Keratinocyte (primary cell): ENCODE results near the gene FHAD1. TPM values are rescaled to one million over a fixed set of nuclear protein-coding genes. Genes with fewer than 3 reads are reported as not detected.

Source experiments
- DNase-seq: peaks from one replicate; pipeline ENCODE4 v3.0.0-alpha.2; 2011; ENCODE audit warnings: low read depth, missing footprints, low spot score
- FAIRE-seq: peaks from 2 replicates; lab custom pipeline; 2011; peaks lifted over from hg19 to GRCh38; lab: Jason Lieb, UNC
- H2AFZ ChIP-seq: 2 replicates; pipeline ENCODE4 v1.6.0; 2012; ENCODE audit warnings: low read length, control low read depth, inconsistent platforms; ENCODE audit not compliant: control insufficient read depth
- H3K27ac ChIP-seq: 2 replicates; pipeline ENCODE4 v1.5.1; 2011; ENCODE audit warnings: low read length; ENCODE audit not compliant: control insufficient read depth, insufficient read depth
- H3K27me3 ChIP-seq: 3 replicates; pipeline ENCODE4 v1.6.0; 2011; ENCODE audit warnings: low read length; ENCODE audit not compliant: control insufficient read depth, insufficient read depth; ENCODE audit errors: extremely low read depth
- H3K36me3 ChIP-seq, 2 experiments: 2 replicates in 1 of 2; 3 replicates in 1 of 2; pipeline ENCODE4 v1.5.1; 2011; ENCODE audit warnings: low read length in 2 of 2, mild to moderate bottlenecking in 1 of 2; ENCODE audit not compliant: control insufficient read depth in 2 of 2, insufficient read depth in 2 of 2; ENCODE audit errors: extremely low read depth in 1 of 2
- H3K4me1 ChIP-seq: 3 replicates; pipeline ENCODE4 v1.5.1; 2011; ENCODE audit warnings: low read length; ENCODE audit not compliant: control insufficient read depth, insufficient read depth; ENCODE audit errors: extremely low read depth
- H3K4me2 ChIP-seq: 3 replicates; pipeline ENCODE4 v1.6.0; 2011; ENCODE audit warnings: low read depth, low read length; ENCODE audit not compliant: control insufficient read depth, insufficient read depth; ENCODE audit errors: extremely low read depth
- H3K4me3 ChIP-seq, 3 experiments: fragments of 200-600 bp in 1 of 3; sonication (generic) in 1 of 3; 2 replicates in 2 of 3; 3 replicates in 1 of 3; pipeline ENCODE4 v1.5.1; 2011 to 2016; ENCODE audit warnings: low read length in 3 of 3, mild to moderate bottlenecking in 3 of 3, control low read depth in 2 of 3, inconsistent platforms in 1 of 3, low read depth in 1 of 3, mixed read lengths in 1 of 3, mixed run types in 1 of 3, moderate library complexity in 1 of 3; ENCODE audit not compliant: control insufficient read depth in 2 of 3, insufficient read depth in 2 of 3; ENCODE audit errors: extremely low read depth in 1 of 3
- H3K79me2 ChIP-seq: 2 replicates; pipeline ENCODE4 v1.6.0; 2012; ENCODE audit warnings: low read length; ENCODE audit not compliant: control insufficient read depth, insufficient read depth
- H3K9ac ChIP-seq: 3 replicates; pipeline ENCODE4 v1.6.0; 2011; ENCODE audit warnings: low read length; ENCODE audit not compliant: control insufficient read depth, insufficient read depth; ENCODE audit errors: extremely low read depth
- H3K9me1 ChIP-seq: 3 replicates; pipeline ENCODE4 v1.6.0; 2011; ENCODE audit warnings: low read length; ENCODE audit not compliant: control insufficient read depth, insufficient read depth; ENCODE audit errors: extremely low read depth
- H3K9me3 ChIP-seq: 2 replicates; pipeline ENCODE4 v1.5.1; 2012; ENCODE audit warnings: low read depth, low read length; ENCODE audit not compliant: control insufficient read depth
- H4K20me1 ChIP-seq: 3 replicates; pipeline ENCODE4 v1.6.0; 2011; ENCODE audit warnings: low read length; ENCODE audit not compliant: control insufficient read depth, insufficient read depth; ENCODE audit errors: extremely low read depth
- EZH2 ChIP-seq: IDR thresholded peaks from one replicate; pipeline ENCODE4 v1.6.1; 2012; ENCODE audit warnings: inconsistent platforms, mild to moderate bottlenecking, low read length, moderate library complexity
- dilution Hi-C: fragments of 300-500 bp; cut with MboI; formaldehyde crosslinking; loops from one replicate; pipeline ENCODE4 v1.7.0; 2020; ENCODE audit warnings: low sequenced_read_pairs; ENCODE audit not compliant: extremely low pct_ligation_motif_present
- polyA plus RNA-seq, 5 experiments: library from polyadenylated mRNA; depleted of rRNA in 3 of 5; stranded (reverse) in 3 of 5; stranded (forward) in 1 of 5; unstranded in 1 of 5; fragments of >200 nt; gene quantifications; 1 replicate in 1 of 5; 2 replicates in 3 of 5; 3 replicates in 1 of 5; pipeline versions ENCODE4 v1.2.1 to v1.2.3, GENCODE V29; 2011 to 2012; ENCODE audit warnings: missing spikeins in 2 of 5, low read depth in 1 of 5, low replicate concordance in 1 of 5
- TF ChIP-seq, protein P1 (sequence below), 3 experiments: IDR thresholded peaks in 1 of 3; conservative IDR thresholded peaks in 1 of 3; optimal IDR thresholded peaks in 1 of 3; 2 replicates in 2 of 3; 3 replicates in 1 of 3; pipeline versions ENCODE3 to v1.5.1; 2011; ENCODE audit warnings: low read length in 3 of 3, mild to moderate bottlenecking in 3 of 3, moderate library complexity in 2 of 3, control low read depth in 1 of 3, inconsistent platforms in 1 of 3; ENCODE audit not compliant: insufficient read depth in 2 of 3; ENCODE audit errors: extremely low read depth in 1 of 3

FHAD1 gene
- polyA plus RNA-seq, 1 donor (not counting 4 experiments of a cell fraction or from before 2014, with no cell fraction given), result 0.09 TPM

DNA sequence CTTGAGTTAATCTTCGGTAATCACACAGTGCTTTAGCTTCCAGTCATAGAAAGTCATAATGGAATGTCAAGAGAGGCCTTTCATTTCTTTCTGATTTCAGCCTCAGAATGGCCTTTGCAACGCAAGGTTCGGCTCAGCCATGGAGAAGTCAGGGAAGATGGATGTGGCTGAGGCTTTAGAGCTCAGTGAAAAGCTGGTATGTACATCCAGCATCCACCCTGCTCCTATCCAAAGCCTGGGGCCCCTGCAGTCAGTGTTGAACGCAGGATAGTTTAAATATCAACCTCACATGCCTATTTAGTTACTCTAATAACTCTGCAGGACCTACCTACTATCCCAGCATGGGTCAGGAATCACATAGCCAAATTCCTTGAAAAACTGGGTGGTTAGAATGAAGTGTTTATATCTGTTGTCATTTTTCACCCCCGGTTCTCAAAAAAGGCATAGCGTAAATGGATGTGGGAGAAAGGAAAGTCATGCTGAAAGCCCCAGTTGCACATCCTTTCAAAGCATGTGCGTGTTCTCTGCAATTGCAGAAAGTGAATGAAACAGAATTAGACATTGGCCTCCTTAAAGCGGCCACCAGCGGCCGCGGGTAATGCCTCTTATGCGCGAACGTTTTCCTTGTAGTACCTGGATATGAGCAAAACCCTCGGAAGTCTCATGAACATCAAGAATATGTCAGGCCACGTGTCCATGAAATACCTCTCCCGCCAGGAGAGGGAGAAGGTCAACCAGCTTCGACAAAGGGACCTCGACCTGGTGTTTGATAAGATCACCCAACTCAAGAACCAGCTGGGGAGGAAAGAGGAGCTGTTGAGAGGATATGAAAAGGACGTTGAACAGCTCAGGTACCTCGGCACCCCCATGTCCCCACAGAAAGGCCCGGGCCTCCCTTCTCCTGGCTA, 133.8 kb downstream of the FHAD1 start:
- Histone ChIP-seq H3K4me3 (no peak overlapping the region), H4K20me1 (peaks cover 3% of the 10 kb centered on the region), H3K9me1 (no peaks in the 10 kb centered on the region), H3K9me3 (no peaks in the 10 kb centered on the region), H3K27me3 (peaks cover 23% of the 10 kb centered on the region), H3K9ac (no peak overlapping the region), H3K4me2 (no peak overlapping the region), H3K27ac (no peak overlapping the region), H3K4me1 (no peaks in the 10 kb centered on the region), H3K36me3 (no peaks in the 10 kb centered on the region), H3K79me2 (no peaks in the 10 kb centered on the region), H2AFZ (no peak overlapping the region)
- no peak for FAIRE-seq
- dilution Hi-C loops, result no loop called here
- DNase-seq, result no peak
- no peak for TF ChIP-seq EZH2
- TF ChIP-seq, protein P1, sequence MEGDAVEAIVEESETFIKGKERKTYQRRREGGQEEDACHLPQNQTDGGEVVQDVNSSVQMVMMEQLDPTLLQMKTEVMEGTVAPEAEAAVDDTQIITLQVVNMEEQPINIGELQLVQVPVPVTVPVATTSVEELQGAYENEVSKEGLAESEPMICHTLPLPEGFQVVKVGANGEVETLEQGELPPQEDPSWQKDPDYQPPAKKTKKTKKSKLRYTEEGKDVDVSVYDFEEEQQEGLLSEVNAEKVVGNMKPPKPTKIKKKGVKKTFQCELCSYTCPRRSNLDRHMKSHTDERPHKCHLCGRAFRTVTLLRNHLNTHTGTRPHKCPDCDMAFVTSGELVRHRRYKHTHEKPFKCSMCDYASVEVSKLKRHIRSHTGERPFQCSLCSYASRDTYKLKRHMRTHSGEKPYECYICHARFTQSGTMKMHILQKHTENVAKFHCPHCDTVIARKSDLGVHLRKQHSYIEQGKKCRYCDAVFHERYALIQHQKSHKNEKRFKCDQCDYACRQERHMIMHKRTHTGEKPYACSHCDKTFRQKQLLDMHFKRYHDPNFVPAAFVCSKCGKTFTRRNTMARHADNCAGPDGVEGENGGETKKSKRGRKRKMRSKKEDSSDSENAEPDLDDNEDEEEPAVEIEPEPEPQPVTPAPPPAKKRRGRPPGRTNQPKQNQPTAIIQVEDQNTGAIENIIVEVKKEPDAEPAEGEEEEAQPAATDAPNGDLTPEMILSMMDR (optimal IDR thresholded peaks at IDR 0.05 in 1 of 3, IDR thresholded peaks at IDR 0.05 in 1 of 3, conservative IDR thresholded peaks at IDR 0.05 in 1 of 3; ENCODE audit: extremely low read depth in 1 of 3, insufficient read depth in 2 of 3, low read length in 3 of 3), result no peak

GRCh38 chr1:15381805-15382204, 134.8 kb downstream of the FHAD1 start:
- Histone ChIP-seq H3K4me1 (no peaks in the 10 kb centered on the region), H3K36me3 (no peaks in the 10 kb centered on the region), H3K9me1 (no peaks in the 10 kb centered on the region), H3K4me3 (no peak overlapping the region), H3K4me2 (no peak overlapping the region), H2AFZ (no peak overlapping the region), H3K9ac (no peak overlapping the region), H3K9me3 (no peaks in the 10 kb centered on the region), H3K27ac (no peak overlapping the region), H3K79me2 (no peaks in the 10 kb centered on the region), H4K20me1 (peaks cover 3% of the 10 kb centered on the region), H3K27me3 (peaks cover 26% of the 10 kb centered on the region)
- no peak for TF ChIP-seq EZH2
- TF ChIP-seq, protein P1 (optimal IDR thresholded peaks at IDR 0.05 in 1 of 3, IDR thresholded peaks at IDR 0.05 in 1 of 3, conservative IDR thresholded peaks at IDR 0.05 in 1 of 3; ENCODE audit: extremely low read depth in 1 of 3, insufficient read depth in 2 of 3, low read length in 3 of 3), result no peak
- DNase-seq (no peak), FAIRE-seq (no peak)
- dilution Hi-C loops, result no loop called here
